ENCODE results near the gene CDC42EP2. TPM values are rescaled to one million over a fixed set of nuclear protein-coding genes. Genes with fewer than 3 reads are reported as not detected.

The CDC42EP2 gene
- total and polyA plus RNA-seq, 2 of the 13 experiments (the other 11 are each of a cell fraction or from before 2014, with no cell fraction given), result 2.3 to 7.1 TPM

GRCh38 chr11:65301491-65302329 lies 13.0 kb upstream of the CDC42EP2 start (continued):
- TF ChIP-seq ARID5B (CRISPR knock-in tag; IDR thresholded peaks at IDR 0.05), result peak; percentile 50; the same call in 1 of the 2 replicates
- TF ChIP-seq NKX3-1 (CRISPR knock-in tag; IDR thresholded peaks at IDR 0.05), result no peak
- peak; percentile 39; the same call in 1 of the 2 replicates for TF ChIP-seq NFKB2 (CRISPR knock-in tag; IDR thresholded peaks at IDR 0.05; ENCODE audit: borderline replicate concordance)
- TF ChIP-seq AGO2 (optimal IDR thresholded peaks at IDR 0.05; ENCODE audit: low read depth, low read length), result peak; percentile 73
- peak; percentile 10; the same call in 1 of the 2 replicates for TF ChIP-seq CTCF (CRISPR knock-in tag; IDR thresholded peaks at IDR 0.05)
- 0 out of 2 replicates have a peak, but pooled peaks have one; percentile 29 for TF ChIP-seq ZMAT3 (CRISPR knock-in tag; conservative IDR thresholded peaks at IDR 0.05)
- no peak for TF ChIP-seq HHEX (CRISPR knock-in tag; IDR thresholded peaks at IDR 0.05)
- TF ChIP-seq ZNF34 (CRISPR knock-in tag; IDR thresholded peaks at IDR 0.05; ENCODE audit: borderline replicate concordance), result 0 out of 2 replicates have a peak, but pooled peaks have one; percentile 33
- TF ChIP-seq ZNF773 (CRISPR knock-in tag; IDR thresholded peaks at IDR 0.05; ENCODE audit: borderline replicate concordance), result no peak
- no peak for TF ChIP-seq SP1 (IDR thresholded peaks at IDR 0.05)
- TF ChIP-seq SP1 (CRISPR knock-in tag; IDR thresholded peaks at IDR 0.05), result no peak
- TF ChIP-seq ZNF318 (CRISPR knock-in tag; IDR thresholded peaks at IDR 0.05), result 0 out of 2 replicates have a peak, but pooled peaks have one; percentile 64
- TF ChIP-seq RBAK (CRISPR knock-in tag; IDR thresholded peaks at IDR 0.05), result no peak
- TF ChIP-seq ZNF350 (CRISPR knock-in tag; IDR thresholded peaks at IDR 0.05; ENCODE audit: borderline replicate concordance, low read depth), result no peak
- TF ChIP-seq ZBTB7B (CRISPR knock-in tag; IDR thresholded peaks at IDR 0.05), result peak; percentile 72
- no peak for TF ChIP-seq KDM1A (CRISPR knock-in tag; IDR thresholded peaks at IDR 0.05)
